NCI-H128 (cell line): Measurements from ENCODE around the gene NCOA7.
"Not testable (repeated sequence)": the region's sequence is repeated elsewhere in the genome, so short reads cannot be mapped to it uniquely, and the experiment has no call there.

Source experiments
- DNase-seq: peaks from one replicate; lab custom pipeline; 2025; ENCODE audit not compliant: unreplicated experiment; lab: John Stamatoyannopoulos, UW

The NCOA7 gene

DNA sequence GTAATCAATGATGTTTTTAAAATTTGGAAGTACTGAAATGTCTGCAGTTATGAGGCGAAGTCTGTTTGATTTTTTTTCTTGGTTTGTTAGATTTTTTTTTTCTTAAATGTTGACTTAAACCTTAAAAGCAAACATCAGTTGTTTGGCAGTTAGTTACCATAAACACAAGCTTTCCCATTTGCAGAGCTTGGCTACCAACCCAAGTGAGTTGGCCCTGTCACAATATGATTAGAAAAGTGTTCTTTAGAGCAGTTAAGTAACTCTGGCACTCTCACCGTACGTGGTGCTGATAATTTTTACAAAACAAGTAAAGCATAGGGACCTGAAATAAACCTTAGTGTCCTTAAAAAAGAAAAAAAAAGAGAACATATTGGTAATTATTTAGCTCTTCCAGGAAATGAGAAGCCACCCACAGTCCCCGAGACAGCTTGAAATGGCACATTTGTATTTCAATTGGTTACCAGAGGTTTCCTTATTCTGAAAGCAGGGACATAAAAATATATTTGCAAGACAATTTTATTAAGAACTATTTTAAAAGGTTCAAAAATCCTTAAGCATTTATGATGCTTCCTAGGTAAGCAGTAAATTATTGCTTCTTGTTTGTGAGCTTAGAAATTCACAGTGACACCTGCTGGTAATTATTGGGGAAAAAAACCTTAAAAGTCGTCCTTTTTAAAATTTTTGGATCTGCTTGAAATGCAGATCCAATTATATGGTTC, 37.4 kb upstream of the NCOA7 start:
- no peak for DNase-seq

DNA sequence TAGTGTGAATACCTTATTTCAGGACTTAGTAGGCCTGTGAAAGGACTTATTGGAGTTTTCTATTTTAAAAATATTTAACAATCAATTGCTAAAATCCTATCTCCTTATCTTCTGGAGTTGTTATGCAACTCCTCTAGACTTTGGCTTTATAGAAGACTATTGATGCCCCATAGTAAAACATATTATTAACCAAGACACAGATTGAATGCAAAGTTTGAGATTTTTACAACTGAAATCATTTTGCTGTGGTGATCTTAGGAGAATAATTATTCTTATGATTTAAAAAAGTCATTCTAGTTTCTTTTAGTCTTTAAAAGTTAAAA, 36.9 kb upstream of the NCOA7 start:
- DNase-seq, result no peak

DNA sequence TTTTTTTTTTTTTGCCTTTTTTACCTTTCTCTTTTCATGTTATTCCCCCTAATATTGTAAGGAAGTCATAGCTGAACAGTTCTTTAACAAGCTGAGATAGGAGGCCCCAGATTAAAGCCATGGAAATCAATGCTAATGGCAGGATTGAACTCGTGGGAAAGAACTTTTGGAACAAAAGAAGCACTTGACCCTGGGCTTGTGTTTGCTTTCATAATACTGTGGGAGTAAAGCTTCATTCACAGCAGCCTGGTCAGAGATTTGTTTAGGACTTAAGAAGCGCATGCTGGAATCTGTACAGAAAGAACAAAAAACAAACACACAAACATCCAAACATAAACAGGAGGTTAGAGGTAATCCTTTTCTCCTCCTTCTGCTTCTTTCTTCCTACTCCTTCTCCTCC, 36.2 kb upstream of the NCOA7 start:
- no peak for DNase-seq

DNA sequence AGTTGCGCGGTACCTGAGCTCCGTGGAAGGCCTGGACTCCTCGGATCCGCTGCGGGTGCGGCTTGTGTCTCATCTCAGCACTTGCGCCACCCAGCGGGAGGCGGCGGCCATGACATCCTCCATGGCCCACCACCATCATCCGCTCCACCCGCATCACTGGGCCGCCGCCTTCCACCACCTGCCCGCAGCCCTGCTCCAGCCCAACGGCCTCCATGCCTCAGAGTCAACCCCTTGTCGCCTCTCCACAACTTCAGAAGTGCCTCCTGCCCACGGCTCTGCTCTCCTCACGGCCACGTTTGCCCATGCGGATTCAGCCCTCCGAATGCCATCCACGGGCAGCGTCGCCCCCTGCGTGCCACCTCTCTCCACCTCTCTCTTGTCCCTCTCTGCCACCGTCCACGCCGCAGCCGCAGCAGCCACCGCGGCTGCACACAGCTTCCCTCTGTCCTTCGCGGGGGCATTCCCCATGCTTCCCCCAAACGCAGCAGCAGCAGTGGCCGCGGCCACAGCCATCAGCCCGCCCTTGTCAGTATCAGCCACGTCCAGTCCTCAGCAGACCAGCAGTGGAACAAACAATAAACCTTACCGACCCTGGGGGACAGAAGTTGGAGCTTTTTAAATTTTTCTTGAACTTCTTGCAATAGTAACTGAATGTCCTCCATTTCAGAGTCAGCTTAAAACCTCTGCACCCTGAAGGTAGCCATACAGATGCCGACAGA, 31.4 kb upstream of the NCOA7 start:
- no peak for DNase-seq

DNA sequence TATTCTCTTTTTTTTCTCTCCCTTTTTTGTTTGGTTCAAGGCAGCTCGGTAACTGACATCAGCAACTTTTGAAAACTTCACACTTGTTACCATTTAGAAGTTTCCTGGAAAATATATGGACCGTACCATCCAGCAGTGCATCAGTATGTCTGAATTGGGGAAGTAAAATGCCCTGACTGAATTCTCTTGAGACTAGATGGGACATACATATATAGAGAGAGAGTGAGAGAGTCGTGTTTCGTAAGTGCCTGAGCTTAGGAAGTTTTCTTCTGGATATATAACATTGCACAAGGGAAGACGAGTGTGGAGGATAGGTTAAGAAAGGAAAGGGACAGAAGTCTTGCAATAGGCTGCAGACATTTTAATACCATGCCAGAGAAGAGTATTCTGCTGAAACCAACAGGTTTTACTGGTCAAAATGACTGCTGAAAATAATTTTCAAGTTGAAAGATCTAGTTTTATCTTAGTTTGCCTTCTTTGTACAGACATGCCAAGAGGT, 30.8 kb upstream of the NCOA7 start:
- DNase-seq, result no peak

DNA sequence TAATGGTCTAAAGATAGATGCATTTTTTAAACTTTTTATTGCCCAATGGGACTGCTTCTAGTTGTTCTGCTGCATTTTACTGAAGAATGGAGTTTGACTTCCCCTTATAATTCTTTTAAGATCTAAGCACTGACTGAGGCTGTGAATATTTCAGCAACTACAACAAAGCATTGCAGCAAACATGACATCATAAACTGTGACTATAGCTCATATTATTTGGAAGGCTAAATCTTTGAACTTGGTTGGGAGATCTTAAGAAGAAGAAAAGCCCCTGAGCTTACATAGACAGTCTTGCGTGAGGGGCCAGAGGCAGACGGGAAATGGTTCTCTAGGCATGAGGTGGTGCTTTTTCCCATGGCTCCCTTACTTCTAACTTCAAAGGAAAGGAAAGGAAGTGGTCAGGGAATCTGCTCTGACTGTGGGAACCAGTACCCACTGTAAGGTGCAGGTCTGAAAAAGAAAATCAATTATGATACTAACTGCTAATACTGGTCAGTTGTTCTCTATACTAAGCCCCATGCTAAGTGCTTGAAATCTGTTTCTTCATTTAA, 26.6 kb upstream of the NCOA7 start:
- no peak for DNase-seq

DNA sequence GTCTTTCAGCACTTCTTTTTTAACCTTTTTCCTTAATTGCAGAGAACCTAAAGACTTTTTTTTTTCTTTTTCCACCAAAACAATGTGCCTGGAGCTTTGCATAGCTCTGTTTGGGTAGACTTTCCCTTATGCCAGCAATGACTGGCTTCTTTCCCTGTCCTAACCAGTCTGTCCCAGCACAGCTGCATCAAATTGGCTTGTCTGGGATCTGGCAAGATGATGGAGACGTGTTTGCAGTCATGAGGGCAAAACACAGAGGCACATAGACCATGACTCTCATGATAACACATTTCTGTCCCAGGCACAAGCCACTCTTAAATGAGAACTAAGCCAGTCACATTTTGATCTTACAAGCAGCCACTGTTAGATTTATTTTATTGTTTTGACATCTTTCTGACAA, 24.8 kb upstream of the NCOA7 start:
- no peak for DNase-seq

DNA sequence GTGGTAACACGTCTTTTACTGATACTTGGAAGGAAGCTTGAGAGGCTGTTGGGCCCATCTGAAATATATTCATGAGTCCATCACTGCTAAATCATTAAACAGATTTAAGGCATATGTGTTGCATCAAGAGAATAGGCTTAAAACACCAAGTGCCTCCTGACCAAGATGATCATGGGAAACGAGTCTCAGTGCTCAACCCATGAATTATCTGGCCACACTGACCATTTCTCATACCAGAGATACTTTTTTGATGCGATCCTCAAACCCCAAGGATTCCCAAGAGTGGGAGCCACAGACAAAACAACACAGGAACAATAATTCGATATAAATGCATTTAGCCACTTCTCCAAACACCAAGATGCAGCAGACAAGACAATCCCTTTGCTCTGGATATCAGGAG, 24.1 kb upstream of the NCOA7 start:
- no peak for DNase-seq

DNA sequence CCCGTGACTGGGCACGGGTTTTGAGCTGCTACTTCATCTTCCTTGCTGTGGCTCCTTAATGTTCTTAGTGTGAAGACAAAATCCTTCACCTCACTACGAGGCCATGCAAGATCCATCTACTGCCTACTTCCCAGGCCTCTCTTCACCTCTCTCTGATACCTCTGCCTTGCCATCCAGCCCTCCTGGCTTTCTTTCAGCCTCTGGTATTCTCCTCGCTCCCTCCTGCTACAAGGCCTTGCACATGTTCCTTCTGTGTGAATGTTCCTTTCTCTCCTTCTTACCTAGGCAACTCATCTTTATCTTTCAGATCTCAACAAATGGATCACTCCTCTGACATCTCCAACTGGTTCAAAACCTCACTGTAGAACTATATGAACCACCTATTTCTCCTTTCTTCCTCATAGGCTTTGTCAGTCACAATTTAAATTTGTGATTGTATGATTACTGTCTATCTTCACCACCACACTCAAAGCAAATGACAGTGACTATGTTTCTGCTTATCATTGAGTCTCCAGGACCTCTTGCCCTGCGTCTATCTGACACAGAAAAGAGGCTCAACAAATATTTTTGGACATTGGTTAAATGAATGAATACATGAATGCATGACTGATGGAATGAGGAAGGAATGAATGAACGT, 21.5 kb upstream of the NCOA7 start:
- DNase-seq, result no peak

DNA sequence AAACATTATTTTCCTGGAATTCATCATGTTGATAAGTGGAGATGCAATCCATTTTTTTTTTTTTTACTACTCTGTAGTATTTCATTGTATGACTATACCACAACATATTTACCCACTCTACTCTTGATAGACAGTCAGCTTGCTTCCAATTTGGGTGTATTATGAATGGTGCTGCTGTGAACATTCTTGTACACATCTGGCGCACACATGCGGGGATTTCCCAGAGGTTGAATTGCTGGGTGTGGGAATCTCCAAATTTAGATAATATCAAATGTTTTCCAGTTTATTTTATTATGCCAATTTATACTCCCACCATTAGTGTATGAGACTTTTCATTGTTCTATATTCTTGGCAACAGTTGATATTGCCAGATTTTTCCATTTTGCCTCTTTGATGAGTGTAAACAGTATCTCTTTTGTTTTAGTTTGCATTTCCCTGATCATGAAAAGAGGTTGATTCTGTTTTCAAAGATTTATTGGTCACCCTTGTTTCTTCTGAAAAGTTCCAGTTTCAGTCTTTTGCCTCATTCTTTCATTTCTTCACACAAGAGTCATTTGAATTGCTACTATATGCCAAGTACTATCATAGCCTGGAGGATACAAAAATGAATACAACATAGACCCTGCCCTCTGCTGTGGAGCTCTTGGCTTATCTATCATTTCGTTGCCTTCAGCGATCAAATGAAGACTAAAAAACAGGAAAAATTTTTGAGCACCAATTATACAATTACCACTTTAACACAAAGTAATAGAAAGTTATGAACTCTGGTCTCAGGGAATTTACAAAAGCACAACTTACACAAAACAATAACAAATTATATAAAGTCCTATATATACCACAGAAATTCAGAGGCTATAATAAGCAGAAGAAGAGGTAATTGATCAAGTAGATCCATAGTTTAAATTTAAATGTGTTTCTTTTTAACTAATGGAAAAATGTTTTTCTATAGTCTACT, 17.1 kb upstream of the NCOA7 start:
- no peak for DNase-seq

DNA sequence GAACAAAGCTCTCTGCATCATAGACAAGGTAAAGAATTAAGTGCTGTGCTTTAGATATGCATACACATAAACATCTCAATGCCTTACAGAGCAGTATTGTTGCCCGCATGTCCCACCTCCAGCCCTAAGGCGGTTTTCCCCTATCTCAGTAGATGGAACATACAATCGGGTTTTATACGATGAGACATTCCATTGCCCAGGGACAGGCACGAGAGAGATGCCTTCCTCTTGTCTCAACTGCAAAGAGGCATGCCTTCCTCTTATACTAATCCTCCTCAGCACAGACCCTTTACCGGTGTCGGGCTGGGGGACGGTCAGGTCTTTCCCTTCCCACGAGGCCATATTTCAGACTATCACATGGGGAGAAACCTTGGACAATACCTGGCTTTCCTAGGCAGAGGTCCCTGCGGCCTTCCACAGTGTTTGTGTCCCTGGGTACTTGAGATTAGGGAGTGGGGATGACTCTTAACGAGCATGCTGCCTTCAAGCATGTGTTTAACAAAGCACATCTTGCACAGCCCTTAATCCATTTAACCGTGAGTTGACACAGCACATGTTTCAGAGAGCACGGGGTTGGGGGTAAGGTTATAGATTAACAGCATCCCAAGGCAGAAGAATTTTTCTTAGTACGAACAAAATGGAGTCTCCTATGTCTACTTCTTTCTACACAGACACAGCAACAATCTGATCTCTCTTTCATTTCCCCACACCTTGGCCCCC, 14.5 kb upstream of the NCOA7 start:
- DNase-seq, result not testable (repeated sequence)

DNA sequence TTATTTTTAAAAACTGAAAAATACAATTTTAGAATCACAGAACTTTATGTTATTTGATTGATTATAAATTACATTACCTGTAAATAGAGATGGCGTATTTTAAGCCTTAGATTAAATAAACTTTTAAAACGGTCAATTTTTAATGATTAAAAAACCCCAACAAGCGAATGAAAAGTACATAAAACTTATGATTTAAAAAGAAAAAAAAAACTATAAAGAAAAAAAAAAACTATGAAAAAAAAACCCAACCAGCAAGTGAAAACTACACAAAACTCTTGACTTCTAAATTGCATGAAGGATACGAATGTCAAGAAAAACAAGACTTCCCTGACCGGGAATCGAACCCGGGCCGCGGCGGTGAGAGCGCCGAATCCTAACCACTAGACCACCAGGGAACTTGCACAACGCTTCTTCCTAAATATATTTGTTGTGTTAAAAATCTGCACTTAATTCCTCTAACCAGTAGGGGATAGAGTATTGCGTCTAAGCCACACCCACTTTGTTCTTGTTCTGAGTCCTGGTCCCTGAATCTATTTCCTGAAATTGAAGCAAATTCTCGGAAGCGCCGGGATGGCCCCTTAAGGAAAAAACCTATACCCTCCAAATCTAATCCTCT, 10.7 kb upstream of the NCOA7 start:
- peak; percentile 86 for DNase-seq

DNA sequence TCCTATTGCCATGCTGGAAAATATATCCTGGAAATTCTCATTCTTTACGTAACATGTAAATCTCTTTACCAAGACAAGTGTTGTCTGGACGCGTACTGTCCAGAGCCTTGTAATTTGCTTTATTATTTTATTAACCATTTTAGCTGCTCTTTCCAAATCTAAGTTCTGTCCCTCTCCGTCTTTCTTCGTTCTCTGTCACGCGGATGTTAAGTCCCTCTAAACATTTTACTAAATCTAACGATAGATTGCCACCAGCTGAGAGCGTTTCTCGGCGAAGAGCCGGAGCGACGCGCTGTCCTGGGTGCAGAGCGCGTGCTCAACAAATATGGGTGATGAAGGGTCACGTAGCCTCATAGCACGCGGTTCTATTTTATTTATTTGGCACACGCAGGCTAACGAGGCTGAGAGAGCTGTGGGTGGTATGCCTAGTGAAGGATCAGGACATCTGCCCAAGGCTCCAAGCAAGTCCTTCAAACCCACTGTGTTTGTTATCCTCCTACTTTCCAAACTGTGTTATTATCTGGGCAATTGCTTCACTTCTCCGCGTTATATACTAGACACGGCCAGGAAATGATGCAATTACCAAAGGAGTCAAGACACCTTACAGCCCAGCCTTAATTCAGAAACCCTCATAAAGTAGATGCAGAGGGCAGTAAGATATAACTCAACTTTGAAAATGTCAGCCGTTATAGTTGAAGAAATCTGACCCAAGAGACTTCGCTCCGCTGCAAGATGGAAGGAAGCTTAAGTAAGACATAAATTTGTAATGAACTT, 10.0 kb upstream of the NCOA7 start:
- DNase-seq, result peak; percentile 51

DNA sequence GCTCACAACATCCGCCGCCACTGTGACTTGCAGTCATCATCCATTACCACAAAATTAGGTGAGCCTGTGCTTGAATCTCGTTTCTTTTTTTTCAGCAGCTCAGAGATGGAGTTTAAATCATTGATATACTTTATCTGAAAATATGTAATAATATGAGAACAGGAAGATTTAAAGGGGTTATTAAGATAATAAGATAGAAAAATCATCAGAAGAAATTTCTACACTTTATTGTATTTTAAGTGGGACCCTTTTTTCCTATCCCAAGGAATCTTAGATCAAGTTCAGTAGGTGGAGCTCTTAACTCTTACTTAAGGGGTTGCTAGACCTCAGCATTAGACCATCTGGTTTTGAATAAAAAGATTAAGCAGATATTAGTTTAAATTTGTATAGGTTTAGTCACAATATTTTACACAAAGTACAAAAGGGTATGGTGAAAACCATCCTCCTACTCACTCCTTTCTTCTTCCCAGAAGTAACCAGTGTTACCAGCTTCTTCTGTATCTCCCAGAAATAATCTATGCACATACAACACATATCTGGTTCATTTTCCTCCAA, 9.4 kb upstream of the NCOA7 start:
- no peak for DNase-seq

DNA sequence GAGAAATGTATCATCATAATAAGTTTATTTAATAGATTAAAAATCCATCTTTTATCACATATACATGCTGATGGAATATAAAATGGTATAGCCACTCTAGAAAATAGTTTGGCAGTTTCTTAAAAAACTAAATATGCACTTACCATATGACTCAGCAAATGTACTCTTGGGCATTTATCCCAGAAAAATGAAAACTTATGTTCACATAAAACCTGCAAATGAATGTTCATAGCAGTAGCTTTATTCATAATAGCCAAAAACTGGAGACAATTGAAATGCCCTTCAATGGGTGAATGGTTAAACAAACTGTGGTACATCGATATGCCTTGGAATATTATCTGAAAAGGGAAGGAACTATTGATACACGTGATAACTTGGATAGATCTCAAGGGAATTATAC, 6.4 kb upstream of the NCOA7 start:
- DNase-seq, result no peak

DNA sequence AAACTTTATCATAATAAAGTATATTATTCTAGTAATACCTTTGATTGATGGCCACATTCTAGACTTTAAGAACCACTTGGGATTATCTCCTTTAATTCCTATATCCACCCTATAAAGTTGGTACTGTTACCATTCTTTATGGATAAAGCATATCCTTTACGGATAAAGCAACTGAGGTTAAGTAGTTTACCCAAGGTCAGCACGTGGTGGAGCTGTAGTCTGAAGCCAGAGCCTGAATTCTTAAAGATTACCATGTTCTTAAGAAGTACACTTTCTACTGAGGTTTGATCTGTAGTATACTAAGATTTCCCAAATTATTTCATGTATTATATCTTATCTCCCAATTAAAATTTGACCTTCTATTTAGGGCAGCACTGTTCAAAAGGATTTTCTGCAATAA, 3.0 kb upstream of the NCOA7 start:
- DNase-seq, result no peak

DNA sequence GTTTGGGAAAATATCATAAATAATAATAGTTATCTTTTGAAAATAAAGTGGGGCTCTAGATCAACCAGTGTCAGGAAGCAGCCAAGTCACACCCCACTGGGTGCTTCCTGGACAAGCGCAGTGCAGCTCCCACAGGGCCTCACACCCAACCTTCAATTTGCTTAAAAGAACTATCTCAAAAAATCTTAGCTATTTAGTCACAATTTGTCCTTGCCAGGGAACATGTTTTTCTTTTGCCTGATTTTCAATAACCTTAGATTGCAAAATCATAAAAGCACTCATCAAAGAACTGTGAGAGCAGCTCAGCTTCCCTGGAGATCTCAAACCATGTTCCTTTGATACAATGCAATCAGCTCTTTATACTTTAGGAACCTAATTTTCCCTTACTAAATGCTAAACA, 1.6 kb upstream of the NCOA7 start:
- DNase-seq, result no peak

DNA sequence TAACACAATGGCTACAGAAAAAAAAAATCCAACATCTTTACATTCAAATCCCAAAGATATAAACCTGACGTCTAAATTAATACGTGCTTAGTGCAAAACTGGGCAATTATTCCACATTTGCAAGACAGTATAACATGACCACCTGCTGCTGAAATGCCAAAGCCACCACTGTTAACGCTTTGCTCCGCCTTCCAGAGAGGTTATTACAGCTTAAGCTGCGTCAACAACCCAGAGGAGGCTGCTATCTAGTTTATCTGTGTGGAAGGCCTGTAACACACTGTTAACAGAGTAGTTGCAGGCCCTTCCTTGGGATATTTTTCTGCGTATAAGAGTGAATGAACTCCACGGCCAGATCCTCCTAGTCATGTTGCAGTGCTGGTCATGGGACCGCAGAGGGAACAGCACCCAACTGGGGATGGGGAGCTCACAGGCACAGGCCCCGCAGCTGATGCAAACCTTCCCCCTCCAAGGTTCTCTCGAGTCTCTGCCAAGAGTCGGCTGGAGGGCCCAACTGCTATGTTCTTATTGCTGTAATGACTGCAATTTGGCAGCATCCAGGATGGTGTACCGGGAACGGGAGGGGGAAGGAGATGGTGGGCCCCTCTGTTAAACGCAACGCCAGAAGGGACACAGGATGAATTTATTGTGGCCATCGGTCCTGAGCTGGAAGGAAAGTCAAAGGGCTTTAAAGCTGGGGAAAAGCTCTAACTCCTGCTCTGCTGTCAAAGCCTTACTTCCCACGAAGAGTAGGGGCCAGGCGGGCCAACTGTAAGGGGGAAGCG, 993 bp upstream of the NCOA7 start:
- DNase-seq, result peak; percentile 56
